GM23338 (cell line): ENCODE results near the gene FXYD6.

Source experiments
- CREB1 ChIP-seq: fragments of 250-450 bp; sonication (Bioruptor Pico); IDR thresholded peaks from 2 replicates; pipeline ENCODE4 v1.5.0; 2020; ENCODE audit warnings: low read depth, mild to moderate bottlenecking, moderate library complexity
- CTCF ChIP-seq, 2 experiments: fragments of 200-600 bp in 1 of 2; sonication (generic) in 1 of 2; conservative IDR thresholded peaks; 2 replicates each; pipeline versions ENCODE4 v1.5.1 to v1.6.1; 2016 to 2017; ENCODE audit warnings: antibody characterized with exemption in 2 of 2, low read depth in 2 of 2, mild to moderate bottlenecking in 2 of 2, moderate library complexity in 1 of 2
- ETS1 ChIP-seq: IDR thresholded peaks from 2 replicates; pipeline ENCODE4 v1.6.1; 2016; ENCODE audit warnings: antibody characterized with exemption
- EZH2 ChIP-seq: fragments of 200-600 bp; sonication (generic); IDR thresholded peaks from one replicate; pipeline ENCODE4 v1.8.0; 2017; ENCODE audit warnings: antibody characterized with exemption, mild to moderate bottlenecking, low read depth; ENCODE audit not compliant: unreplicated experiment
- EZH2phosphoT487 ChIP-seq: fragments of 200-600 bp; sonication (generic); IDR thresholded peaks from one replicate; pipeline ENCODE4 v1.8.1; 2018; ENCODE audit warnings: antibody characterized with exemption; ENCODE audit not compliant: unreplicated experiment
- JUNB ChIP-seq: IDR thresholded peaks from one replicate; pipeline ENCODE4 v1.6.1; 2016; ENCODE audit warnings: antibody characterized with exemption; ENCODE audit not compliant: unreplicated experiment
- NANOG ChIP-seq: IDR thresholded peaks from 2 replicates; pipeline ENCODE4 v1.6.1; 2016; ENCODE audit warnings: antibody characterized with exemption, borderline replicate concordance
- POLR2AphosphoS5 ChIP-seq: IDR thresholded peaks from 2 replicates; pipeline ENCODE4 v1.6.1; 2016; ENCODE audit warnings: antibody characterized with exemption, low read depth
- REST ChIP-seq: IDR thresholded peaks from one replicate; pipeline ENCODE4 v1.6.1; 2018; ENCODE audit warnings: antibody characterized with exemption; ENCODE audit not compliant: unreplicated experiment
- ZNF114 ChIP-seq: fragments of 250-450 bp; sonication (Bioruptor Pico); IDR thresholded peaks from 2 replicates; pipeline ENCODE4 v1.5.0; 2020; ENCODE audit warnings: mild to moderate bottlenecking, moderate library complexity
- ZNF331 ChIP-seq: fragments of 250-450 bp; sonication (Bioruptor Pico); IDR thresholded peaks from 2 replicates; pipeline ENCODE4 v1.5.0; 2020; ENCODE audit warnings: low read depth, mild to moderate bottlenecking, moderate library complexity

DNA sequence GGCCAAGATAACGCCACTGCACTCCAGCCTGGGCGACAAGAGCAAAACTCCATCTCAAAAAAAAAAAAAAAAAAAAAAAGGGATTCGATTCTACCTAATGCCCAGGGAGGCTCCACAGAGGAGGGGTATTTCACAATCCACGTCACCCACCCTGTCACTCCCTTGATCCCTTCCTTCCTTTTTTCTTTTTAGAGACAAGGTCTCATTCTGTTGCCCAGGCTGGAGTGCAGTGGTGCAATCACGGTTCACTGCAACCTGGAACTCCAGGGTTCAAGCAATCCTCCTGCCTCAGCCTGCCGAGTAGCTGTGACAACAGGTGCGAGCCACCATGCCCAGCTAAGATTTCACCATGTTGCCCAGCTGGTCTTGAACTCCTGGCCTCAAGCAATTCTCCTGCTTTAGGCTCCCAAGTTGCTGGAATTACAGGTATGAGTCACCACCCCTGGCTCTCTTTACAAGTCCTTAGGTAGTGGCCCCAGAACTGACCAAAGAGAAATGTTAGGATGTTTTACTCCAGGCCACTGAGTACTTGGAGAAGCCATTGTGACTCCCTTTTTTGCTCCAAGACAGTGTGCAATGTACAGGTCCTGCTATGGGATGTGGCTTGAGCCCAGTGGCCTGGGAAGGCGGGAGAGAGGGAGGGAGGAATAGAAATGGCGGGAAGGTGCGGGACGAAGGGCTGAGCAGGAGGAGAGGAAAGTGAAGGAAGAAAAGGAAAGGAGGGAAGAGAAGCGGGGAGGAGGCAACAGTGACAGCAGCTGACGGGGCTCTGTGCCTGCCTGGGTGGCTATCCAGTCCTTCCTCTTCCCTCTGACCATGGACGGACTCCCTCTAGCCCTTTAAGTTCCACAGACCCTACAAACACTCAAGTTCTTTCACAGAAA is 40.1 kb downstream of the FXYD6 start:
- no peak for TF ChIP-seq CTCF (conservative IDR thresholded peaks at IDR 0.05; ENCODE audit: low read depth in 2 of 2)
- TF ChIP-seq EZH2phosphoT487: no peak
- no peak for TF ChIP-seq EZH2
- no peak for TF ChIP-seq POLR2AphosphoS5
- no peak for TF ChIP-seq REST
- TF ChIP-seq CREB1 (CRISPR knock-in tag): no peak
- TF ChIP-seq JUNB: no peak
- no peak for TF ChIP-seq ZNF331 (CRISPR knock-in tag)
- TF ChIP-seq ETS1: no peak
- TF ChIP-seq ZNF114 (CRISPR knock-in tag): no peak
- TF ChIP-seq NANOG: no peak
